HG03108 (cell line): ENCODE data around the gene ITPK1.

ENCODE experiments used
- ATAC-seq: cut with Tn5 transposase; IDR thresholded peaks from one replicate; pipeline ENCODE4 v1.9.1; 2021; ENCODE audit warnings: moderate library complexity; ENCODE audit not compliant: unreplicated experiment

The ITPK1 gene

DNA sequence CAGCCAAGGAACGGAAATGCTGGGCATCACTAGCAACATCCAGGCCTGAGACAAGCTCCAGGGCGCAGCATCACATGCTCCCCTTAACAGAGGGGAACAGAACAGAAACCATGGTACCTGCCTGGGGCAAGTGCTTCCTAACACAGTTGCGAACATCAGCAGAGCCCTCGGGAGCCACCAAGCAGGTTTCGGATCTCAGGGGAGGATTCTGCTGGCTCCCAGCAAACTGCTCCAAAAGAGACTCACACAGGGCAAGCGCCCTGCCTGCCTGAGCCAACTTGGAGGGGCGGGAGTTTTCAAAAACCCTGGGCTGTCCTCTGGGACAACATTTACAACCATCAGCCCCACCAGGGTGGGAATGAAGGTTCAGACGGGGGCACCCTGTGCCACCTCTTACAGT lies 173.1 kb downstream of the ITPK1 start:
- no peak for ATAC-seq

DNA sequence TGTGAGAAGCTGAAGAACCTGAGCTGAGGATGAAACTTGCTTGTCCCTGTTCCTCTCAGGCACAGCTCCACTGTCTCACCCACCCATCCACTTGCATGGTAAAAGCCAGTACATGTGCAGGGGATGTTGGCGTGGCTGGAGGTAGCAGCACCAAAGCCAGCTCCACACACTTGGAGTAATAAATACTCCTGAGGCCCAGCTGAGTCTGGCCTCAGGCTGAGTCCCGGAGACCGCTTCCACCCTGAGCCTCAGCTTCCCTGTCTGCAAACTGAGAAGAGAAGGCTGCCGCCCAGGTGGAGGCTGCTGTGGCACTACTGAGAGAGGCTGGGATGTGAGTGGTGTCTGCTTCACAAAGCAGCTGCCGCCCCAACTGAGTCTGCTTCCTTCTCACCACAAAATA lies 173.6 kb downstream of the ITPK1 start:
- no peak for ATAC-seq

DNA sequence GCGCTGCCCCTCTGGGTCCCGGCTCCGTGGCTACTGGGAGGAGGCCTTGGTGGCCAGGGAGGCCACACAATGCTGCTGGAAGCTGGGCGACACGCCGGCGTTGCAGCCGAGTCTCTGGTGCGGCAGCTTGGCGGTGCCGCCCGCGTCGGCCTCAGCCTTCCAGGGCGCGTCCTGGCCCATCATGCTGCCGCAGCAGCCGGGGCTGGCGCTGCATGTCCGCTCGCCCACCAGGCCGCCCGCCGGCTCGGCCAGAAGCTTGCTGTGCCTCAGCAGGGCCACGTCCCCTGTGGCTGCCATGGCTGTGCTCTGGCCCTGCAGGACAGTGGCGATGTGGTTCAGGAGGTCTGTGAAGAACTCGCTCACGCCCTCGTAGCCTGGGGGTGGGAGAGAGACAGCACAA lies 174.2 kb downstream of the ITPK1 start:
- ATAC-seq = no peak

DNA sequence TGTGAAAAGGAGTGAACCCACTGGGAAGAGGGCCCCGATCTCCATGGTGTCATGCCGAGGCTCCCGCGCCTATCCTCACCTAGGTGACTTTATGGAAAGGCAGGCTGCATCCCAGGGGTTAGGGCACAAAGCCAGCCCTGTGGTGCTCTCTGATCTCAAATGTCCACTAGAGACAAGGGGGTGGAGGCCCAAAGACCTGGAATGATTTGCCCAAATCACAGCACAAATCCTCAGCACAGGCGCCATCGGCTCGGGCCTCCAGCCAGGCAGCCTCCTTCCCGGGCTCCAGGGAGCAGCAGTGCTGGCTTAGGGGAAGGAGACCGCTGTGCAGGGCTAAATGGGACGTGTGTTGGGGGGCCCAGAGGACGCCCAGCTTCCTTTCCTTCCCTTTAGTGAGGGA lies 175.2 kb downstream of the ITPK1 start:
- no peak for ATAC-seq

DNA sequence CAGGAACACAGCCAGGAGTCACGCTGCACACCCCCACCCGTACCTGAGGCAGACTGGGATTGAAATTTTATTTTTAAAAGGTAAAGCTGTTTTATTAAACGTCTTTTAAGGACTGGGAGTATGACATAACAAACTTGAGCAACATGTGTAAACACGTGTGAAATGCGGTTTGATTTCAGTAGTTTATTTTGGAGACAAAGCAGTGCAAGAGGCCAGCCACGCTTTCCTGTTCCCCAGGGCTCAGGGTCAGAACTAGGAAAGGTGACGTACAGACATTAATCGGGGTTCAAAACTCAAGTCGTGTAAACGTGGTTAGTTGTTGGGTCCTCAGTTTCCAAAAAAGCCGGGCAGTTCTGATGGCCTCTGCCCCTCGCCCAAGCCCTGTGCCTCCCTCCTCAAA lies 176.0 kb downstream of the ITPK1 start:
- no peak for ATAC-seq

DNA sequence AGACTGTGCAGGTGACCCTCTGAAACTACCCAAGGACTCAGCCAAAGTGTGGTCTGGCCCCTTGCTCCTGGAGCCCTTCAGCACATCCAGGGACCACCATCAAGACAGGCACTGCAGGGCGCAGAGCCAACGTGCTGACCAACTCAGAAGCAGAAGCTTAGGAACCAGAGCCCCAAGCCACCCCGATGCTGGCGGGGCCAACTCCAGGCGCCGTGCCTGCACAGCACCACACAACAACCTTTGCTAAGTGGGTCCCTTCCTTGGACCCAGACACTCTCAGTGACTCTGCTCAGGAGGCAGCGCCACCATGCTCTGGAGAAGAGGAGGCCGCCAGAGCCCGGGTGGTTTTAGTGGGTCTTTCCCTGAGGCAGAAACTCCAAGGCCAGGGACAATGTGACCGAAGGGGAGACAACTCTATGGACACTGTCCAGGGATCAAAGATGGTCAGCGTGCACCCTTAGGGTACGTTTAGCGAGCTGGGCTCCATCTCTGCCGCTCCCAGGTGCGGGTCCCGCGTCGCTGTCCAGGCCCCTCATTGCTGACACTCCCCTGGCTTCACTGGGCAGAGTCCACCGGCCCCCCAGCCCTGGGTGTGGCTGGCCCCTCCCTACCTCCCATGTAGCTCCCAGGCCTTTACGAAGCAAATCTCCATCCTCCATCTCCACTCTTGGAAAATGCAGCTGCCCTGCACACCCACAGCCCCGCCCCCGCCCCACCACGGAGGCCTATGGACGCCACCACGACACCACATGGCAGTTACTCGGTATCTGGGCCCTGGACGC lies 176.6 kb downstream of the ITPK1 start:
- ATAC-seq = no peak

DNA sequence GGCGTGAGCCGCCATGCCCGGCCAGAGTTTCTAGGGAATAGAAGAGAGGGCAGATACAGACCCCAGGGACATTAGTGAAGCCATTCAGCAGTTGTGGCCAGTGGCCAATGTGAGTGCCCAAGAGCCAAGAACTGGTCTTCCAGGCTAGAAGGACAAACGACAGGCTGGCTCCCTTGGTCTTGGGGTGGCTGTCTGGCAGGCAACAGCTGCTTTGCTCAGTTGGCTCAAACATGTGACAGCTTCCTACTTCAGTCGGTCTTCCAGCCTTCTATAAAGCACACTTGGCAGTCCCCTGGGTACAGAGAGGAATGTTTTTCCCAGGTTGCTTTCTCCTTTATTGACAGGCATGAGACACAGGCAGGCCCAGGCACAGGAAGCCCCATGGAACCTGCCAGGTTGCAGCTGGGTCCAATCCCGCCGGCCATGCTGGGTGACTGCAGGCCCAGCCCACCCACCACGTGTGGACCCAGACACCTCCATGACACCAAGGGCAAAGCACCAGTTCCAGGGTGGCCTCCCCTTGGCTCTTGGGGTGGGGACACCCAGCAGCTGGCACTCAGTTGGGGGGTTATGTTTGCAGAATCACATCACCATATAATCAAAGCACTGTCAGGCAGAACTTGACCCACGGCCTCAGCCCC lies 177.4 kb downstream of the ITPK1 start:
- no peak for ATAC-seq

DNA sequence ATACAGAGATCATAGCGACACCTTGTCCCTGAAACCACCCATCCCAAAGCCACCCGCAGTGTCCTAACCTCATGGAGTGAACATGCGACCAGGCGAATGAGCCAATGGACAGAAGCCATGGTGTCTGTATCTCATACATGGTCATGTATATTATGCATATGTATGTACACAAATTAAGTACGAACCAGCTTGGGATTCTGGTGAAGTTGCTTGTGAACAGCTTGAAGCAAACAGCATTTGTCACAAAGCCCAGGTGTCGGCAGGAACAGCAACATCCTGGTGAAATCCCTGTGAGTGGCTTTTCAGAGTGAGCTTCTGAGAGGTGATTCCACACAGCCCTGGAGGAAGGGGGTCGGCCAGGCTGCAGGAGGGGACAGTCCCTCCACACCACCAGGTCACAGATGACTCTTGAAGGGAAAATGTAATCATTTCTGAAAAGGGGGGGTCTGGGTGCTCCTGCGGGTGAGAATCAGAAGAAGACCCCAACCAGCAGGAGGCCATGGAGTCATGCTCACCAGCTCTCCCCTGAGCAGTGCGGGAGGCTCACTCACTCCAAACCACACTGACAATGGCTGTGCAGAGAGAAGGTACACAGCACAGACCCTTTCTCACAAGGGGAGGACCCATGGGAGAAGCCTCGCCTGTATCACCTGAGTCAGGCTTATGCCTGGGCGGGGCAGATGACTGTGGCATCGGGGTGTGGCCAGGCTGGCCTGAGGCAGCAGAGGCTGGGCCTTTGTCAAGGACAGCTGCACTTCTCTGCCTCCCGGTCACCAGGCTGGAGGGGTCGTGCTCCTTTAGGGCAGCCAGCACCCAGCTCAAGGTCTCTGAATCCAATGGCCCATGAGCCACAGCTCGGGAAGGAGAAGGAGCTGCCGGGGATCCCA lies 178.4 kb downstream of the ITPK1 start:
- ATAC-seq = no peak

DNA sequence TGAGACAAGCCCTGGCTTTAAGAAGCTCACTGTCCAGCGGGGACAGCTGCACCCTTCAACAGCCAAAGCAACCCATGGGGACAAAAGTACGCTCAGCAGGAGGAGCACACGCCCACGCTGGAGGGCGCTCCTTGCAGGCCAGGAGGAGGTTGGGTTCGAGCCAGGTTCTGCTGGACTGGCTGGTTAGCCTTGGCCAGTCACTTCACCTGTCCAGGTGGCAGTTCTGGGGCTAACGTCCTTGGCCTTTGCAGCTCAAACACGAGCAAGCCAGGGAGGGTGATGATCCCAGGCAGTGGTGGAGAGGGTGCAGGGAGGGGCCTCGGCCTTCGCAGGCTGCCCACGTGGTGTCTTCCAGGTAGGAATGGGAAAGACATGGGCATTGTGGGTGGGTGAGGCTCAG lies 179.6 kb downstream of the ITPK1 start:
- no peak for ATAC-seq

DNA sequence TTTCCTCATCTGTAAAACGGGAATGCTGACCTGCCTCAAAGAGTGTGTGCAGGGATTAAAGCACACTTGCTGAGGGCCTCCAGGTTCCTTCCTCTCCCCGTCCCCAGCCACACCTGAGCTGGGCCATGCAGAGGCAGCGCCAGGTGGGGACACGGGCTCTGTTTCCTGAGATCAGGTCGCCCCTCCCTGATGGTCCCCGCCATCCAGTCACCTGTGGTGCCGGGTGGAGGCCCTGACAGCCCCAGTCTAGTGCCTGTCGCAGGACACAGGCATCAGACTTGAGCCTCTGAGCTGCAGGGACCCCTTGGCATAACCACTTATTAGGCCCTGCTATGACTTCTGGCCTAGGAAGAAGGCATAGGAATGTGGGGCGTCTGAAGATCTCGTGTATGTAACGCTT lies 180.3 kb downstream of the ITPK1 start:
- no peak for ATAC-seq

DNA sequence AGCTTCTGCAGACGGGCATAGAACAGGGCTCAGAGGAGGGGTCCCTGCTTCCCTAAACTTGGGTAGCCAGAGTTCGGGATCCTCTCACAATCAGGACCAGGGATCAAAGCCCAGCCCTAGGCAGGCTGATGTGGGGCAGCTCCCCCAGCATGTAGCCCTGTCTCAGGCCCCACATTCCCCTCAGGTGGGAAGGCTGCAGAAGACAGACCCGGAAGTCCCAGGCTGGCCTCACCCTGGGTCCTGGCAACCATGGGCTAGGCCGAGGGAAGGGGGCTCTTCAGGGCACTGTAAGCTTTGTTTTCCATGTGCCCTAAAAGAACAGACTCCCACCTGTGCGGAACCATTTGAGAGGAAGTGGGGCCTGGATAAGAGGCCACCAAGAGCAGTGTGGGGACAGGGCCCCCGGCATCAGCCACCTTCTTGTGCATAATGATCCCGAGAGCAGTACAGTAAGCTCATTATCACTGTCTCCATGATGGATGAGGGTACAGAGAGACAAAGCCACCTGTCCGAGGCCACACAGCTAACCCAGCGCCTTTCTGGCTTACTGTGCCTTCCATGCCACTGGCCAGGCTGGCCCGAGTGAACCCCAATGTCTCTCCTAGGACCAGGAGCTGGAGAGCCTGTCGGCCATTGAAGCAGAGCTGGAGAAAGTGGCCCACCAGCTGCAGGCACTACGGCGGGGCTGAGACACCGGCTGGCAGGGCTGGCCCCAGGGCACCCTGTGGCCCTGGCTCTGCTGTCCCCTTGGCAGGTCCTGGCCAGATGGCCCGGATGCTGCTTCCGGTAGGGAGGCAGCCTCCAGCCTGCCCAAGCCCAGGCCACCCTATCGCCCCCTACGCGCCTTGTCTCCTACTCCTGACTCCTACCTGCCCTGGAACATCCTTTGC lies 181.3 kb downstream of the ITPK1 start:
- no peak for ATAC-seq

DNA sequence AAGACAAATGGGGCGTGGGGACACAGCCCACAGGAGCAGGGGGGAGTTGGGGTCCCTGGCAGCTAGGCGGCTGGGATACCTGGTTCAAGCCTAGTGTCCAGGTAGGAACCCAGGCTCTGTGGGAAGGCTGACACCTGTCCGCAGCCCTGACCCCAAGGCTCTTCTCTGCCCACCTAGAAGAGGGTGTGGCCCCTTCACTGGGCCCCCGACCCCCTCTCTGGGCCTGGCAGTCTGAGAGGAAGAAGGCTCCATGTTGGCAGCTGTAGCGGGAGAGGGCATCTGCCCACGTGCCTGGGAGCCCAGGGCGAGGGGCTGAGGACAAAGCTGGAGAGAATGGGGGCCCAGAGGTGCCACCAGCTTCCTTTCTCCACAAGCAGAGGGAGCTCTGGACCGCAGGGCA lies 182.2 kb downstream of the ITPK1 start:
- ATAC-seq = no peak

DNA sequence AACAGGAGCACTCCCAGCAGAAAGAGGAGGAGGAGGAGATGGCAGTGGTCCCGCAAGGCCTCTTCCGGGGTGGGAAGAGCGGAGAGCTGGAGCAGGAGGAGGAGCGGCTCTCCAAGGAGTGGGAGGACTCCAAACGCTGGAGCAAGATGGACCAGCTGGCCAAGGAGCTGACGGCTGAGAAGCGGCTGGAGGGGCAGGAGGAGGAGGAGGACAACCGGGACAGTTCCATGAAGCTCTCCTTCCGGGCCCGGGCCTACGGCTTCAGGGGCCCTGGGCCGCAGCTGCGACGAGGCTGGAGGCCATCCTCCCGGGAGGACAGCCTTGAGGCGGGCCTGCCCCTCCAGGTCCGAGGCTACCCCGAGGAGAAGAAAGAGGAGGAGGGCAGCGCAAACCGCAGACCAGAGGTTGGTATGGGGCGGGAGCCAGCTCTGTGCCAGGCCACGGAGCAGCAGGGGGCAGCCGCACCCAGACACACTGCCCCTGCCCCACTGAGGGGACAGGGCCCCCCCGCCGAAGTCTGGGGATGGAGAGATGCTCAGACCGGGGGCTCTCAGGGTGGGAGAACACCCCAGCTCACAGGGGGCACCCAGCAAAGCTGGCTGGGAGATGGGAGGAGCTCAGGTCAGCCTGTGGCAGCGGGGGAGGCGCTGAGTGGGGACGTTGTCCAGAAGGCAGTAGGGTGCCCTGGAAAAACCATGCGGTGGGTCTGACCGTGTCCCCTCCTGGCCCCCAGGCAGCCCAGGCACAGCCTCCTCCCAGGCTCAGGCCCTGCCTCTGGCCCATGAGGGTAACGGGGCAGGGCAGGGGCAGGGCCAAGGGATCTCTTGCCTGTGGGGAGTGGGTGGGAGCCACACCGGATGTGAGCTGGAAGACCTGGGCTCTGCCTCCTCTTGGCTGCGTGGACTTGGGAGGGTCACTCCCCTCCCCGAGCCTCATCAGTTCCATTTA lies 183.0 kb downstream of the ITPK1 start:
- ATAC-seq = no peak

DNA sequence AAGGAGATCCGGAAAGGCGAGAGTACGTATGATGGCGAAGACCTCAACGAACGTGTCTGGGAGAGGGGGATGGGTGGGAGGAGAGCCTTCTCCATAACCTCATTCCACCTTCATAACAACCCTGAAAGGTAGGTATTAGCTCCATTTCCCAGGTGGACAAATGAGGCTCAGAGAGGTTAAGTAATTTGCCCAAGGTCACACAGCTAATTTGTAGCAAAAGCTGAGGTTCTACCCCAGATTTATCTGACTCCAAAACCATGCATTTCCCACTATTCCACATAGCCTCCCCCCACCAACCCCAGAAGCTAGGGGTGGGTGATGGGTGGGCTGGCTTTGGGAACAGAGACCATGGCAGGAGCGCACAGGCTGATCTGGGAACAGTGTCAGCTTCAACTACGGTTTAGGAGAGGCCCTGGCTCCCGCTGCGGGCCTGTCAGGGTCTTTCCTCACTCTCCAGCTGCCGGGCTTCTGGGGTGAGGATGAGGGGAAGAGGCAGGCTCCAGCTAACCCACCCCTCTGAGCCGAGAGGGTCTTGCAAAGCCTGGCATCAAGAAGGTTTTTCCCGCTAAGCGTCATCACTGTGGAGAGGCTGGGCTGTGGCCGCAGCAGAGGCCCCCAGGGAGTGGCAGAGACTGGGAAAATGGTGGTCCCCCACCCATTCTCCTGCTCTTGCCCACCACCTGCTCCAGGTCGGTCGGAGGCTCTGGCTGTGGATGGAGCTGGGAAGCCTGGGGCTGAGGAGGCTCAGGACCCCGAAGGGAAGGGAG lies 183.9 kb downstream of the ITPK1 start:
- no peak for ATAC-seq

DNA sequence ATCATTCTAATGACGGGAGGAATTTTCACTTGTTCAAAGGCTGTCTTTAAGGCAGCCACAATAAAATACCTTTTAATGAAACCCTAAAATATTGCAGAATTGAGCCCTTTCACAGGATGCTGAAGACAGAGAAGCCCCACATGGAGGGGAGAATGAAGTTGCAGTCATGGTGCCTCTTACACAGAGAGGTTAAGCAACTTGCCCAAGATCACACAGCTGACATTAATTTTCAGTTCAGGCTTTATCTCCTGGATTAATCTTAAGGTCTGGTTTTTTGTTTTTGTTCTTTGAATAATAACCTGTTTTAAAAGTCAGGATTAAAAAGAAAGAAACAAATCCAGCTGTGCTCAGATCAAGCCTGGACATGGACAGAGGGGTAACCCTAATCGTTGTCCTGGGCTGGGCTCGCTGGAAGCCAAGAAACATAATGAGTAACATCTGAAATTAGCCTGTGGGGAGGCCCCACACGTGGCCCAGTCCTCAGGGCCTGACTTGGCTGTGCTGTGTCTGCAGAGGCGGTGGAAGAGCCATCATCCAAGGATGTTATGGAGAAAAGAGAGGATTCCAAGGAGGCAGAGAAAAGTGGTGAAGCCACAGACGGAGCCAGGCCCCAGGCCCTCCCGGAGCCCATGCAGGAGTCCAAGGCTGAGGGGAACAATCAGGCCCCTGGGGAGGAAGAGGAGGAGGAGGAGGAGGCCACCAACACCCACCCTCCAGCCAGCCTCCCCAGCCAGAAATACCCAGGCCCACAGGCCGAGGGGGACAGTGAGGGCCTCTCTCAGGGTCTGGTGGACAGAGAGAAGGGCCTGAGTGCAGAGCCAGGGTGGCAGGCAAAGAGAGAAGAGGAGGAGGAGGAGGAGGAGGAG lies 184.8 kb downstream of the ITPK1 start:
- no peak for ATAC-seq

DNA sequence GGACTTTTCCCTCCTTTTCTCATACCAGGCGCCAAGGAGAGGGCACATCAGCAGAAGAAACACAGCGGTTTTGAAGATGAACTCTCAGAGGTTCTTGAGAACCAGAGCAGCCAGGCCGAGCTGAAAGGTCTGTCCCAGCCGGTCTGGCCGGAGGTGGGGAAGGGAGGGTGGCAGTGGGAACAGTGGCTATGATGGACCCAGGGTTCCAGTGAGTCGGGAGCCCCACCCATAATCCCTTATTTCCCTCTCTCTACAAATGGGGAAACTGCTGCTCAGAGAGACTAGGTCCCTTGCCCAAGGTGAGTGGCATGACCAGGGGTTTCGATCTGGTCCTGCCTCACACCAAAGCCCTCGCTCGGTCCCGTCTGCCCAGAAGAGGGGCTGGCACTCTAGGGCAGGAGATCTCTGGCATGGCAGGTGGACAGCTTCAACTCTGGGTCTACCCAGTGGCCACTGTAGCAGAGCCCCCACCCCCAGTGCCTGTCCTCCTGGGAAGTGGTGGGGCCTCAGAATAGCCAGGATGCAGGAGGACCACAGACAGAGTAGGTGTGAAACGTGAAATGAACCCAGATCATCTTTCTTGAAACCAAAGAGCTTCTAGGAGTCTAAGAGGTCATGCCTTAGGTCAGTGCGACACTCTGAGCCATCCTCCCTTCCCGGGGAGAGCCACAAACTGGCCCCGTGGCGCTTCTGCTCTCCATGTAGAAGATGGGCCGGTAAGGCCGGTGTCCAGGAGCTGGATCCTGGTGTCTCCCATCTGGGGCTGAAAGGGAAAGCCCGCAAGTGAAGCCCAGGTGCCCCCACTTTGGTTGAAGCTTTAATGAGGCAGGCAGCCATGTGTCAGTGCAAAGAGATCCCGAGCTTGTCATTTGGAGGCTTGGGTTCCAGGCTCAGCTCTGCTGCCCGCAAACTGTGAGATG lies 185.8 kb downstream of the ITPK1 start:
- no peak for ATAC-seq
